ENCODE measurements around the gene SPATA33.
"Not testable (repeated sequence)": the region's sequence is repeated elsewhere in the genome, so short reads cannot be mapped to it uniquely, and the experiment has no call there.

The SPATA33 gene

DNA sequence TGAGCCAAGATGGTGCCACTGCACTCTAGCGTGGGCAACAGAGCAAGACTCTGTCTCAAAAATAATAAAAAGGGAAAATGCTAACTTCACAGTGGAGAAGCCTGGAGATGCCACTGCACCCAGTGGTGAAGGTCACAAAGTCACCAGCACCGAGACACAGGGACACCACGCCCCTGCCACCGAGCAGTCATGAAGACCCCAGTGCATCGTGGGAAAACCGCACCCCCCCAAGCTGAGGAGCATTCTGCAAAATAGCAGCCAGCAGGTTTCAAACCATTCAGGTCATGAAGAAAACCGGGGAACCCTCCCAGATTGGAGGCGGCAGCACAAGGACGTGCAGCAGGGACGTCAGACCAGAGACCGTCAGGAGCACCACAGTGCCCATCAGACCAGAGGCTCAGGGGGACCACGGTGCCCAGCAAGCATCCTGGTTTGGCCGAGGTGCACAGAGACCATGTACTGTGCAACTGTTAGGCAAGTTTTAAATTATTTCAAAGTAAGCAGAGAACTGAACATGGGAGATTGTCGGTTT is 13.8 kb upstream of the SPATA33 start:
- no peaks in the 10 kb centered on the region for H3K27me3 Mint-ChIP-seq
- peaks cover 13% of the 10 kb centered on the region for H3K4me1 Mint-ChIP-seq
- no peak overlapping the region for H3K4me3 Mint-ChIP-seq
- H3K27ac Mint-ChIP-seq, result no peak overlapping the region
- ATAC-seq, result no peak
- H3K36me3 Mint-ChIP-seq, result peaks cover 33% of the 10 kb centered on the region
- no peaks in the 10 kb centered on the region for H3K9me3 Mint-ChIP-seq

DNA sequence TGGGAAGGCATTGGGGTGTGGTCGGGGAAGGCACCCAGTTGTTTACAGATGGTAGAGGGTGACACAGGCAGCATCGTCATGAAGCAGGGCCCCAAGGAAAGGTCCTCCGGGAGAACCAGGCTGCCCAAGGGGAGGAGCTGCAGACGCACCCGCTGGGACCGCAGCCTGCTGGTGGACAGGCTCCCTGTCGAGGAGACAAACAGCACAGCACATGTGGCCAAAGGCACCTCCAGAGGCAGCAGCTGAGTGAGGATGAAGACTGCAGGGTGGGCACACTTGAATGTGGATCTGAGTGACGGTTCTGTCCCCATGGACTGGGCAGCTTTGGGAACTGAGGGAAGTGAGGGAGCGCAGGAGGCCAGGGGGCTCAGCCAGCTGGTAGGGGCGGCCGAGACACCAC is 12.5 kb upstream of the SPATA33 start:
- no peaks in the 10 kb centered on the region for H3K9me3 Mint-ChIP-seq
- H3K4me1 Mint-ChIP-seq, result peaks cover 12% of the 10 kb centered on the region
- no peak overlapping the region for H3K4me3 Mint-ChIP-seq
- H3K27me3 Mint-ChIP-seq, result no peaks in the 10 kb centered on the region
- no peak overlapping the region for H3K27ac Mint-ChIP-seq
- peaks cover 43% of the 10 kb centered on the region for H3K36me3 Mint-ChIP-seq
- no peak for ATAC-seq

DNA sequence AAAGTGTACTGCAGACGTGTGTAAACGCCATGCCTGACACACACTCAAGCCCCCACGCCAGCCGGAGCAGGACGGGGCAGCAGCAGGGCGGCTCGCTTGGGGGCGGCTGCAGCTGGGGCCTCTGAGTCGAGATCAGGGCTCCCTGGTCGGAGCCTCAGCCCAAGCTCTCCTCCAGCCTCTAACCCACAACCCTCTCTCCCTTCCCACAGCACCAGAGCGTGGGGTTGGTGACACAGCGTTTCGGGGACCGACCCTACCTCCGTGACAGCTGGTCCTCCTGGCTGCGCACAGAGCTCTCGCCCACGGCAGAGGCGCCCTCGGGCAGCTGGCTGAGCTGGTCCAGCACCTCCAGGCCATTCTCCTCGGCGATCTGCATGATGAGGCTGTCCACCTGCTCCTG is 11.4 kb upstream of the SPATA33 start:
- no peak for ATAC-seq
- H3K27me3 Mint-ChIP-seq, result no peaks in the 10 kb centered on the region
- no peaks in the 10 kb centered on the region for H3K9me3 Mint-ChIP-seq
- no peak overlapping the region for H3K4me3 Mint-ChIP-seq
- peaks cover 50% of the 10 kb centered on the region for H3K36me3 Mint-ChIP-seq
- H3K4me1 Mint-ChIP-seq, result peaks cover under 1% of the 10 kb centered on the region
- no peak overlapping the region for H3K27ac Mint-ChIP-seq

DNA sequence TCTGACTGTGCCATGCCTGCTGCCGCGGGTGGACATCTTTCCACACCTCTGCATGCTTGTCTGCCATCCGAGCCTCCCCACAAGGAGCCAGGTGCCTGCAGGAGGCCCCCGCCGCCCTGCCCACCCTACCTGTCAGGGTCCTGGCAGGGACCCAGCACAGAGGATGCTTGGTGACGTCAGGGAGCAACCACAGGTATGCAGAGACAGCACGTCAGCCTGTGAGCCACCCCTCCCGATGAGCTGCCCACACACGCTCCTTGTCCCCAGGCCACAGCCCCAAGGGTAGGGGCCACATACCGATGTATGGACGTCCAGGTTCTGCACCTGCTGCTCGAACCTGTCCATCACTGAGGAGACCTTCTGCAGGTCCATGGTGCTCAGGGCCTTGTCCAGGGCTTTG is 10.7 kb upstream of the SPATA33 start:
- no peak for ATAC-seq
- Mint-ChIP-seq H3K9me3 (no peaks in the 10 kb centered on the region), H3K36me3 (peaks cover 50% of the 10 kb centered on the region), H3K27ac (no peak overlapping the region), H3K4me1 (no peaks in the 10 kb centered on the region), H3K27me3 (no peaks in the 10 kb centered on the region), H3K4me3 (no peak overlapping the region)

DNA sequence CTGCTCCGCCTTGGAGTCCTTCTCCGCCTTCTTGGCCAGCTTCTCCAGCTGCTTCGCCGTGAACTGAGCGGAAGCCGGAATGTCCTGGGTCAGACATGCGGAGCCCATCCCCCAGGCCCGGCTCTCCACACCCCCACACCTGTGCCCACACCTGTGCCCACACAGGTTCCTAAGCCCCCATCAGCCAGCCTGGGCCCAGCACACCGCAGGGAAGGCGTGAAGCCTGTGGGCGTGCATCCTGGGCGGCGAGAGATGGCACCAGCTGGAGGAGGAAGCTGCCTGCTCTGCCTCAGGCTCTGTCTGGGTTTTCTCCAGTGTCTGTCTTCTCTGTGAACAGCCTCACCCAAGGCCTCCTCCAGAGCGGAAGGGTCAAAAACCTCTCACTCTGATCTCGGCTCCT is 6.1 kb upstream of the SPATA33 start:
- no peak for ATAC-seq
- Mint-ChIP-seq H3K27me3 (no peaks in the 10 kb centered on the region), H3K27ac (no peak overlapping the region), H3K36me3 (peaks cover 29% of the 10 kb centered on the region), H3K9me3 (no peaks in the 10 kb centered on the region), H3K4me3 (no peak overlapping the region), H3K4me1 (peaks cover 21% of the 10 kb centered on the region)

DNA sequence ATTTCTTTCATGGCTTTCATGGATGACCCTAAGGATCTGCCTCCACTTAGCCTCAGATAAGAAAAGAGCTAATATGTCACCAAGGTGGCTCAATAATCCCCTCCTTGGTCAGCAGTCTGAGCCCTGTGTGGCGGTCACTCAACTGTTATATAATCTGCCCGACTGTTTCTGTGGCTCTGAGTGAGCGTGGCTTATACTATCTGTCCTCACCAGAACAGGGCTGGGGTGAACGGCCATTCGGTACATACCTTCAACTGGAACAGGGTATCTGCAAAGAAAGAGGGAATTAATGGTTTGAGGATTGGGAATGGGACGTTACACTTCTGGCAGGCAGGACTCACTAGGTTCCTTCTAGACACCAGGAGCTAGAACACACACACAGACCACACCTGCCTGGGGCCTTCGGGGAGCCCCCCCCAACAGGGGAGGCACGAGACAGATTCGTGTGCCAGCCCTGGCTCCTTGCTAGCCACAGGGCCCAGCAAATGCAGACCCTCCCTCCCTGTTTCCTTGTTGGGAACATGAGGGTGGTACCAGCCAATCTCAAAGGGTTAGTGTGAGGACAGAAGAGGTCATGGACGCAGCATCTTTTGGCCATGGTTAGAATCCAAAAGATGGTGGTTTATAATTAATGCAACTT is 3.9 kb upstream of the SPATA33 start:
- H3K27ac Mint-ChIP-seq, result no peak overlapping the region
- no peaks in the 10 kb centered on the region for H3K9me3 Mint-ChIP-seq
- no peak overlapping the region for H3K4me3 Mint-ChIP-seq
- peaks cover 17% of the 10 kb centered on the region for H3K36me3 Mint-ChIP-seq
- no peaks in the 10 kb centered on the region for H3K27me3 Mint-ChIP-seq
- peaks cover 34% of the 10 kb centered on the region for H3K4me1 Mint-ChIP-seq
- no peak for ATAC-seq

DNA sequence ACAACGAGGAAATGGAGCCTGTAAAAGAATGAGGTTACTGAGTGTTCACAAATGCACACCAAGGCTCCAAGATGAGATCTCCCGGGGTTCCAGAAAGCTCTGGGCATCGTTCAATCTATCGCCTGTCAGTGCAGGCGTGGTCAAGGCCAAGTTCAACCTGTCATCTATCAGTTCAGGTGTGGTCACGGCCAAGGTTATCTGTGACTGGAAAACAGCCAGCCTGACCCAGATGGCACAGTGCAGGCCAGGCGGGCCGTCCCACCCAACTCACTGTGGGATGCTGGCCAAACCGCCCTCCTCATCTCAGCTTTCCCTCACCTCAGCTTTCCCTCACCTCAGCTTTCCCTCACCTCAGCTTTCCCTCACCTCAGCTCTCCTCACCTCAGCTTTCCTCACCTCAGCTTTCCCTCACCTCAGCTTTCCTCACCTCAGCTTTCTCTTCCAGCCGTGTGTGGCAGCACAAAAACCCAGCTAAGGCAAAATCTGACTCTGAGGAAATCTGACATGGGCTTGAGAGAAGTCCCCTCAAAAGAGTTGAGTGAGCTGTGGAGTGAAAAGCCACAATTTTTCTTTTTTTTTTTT is 2.5 kb upstream of the SPATA33 start:
- ATAC-seq, result no peak
- Mint-ChIP-seq H3K4me1 (peaks cover 36% of the 10 kb centered on the region), H3K9me3 (no peaks in the 10 kb centered on the region), H3K27me3 (no peaks in the 10 kb centered on the region), H3K36me3 (peaks cover 9% of the 10 kb centered on the region), H3K4me3 (no peak overlapping the region), H3K27ac (no peak overlapping the region)

DNA sequence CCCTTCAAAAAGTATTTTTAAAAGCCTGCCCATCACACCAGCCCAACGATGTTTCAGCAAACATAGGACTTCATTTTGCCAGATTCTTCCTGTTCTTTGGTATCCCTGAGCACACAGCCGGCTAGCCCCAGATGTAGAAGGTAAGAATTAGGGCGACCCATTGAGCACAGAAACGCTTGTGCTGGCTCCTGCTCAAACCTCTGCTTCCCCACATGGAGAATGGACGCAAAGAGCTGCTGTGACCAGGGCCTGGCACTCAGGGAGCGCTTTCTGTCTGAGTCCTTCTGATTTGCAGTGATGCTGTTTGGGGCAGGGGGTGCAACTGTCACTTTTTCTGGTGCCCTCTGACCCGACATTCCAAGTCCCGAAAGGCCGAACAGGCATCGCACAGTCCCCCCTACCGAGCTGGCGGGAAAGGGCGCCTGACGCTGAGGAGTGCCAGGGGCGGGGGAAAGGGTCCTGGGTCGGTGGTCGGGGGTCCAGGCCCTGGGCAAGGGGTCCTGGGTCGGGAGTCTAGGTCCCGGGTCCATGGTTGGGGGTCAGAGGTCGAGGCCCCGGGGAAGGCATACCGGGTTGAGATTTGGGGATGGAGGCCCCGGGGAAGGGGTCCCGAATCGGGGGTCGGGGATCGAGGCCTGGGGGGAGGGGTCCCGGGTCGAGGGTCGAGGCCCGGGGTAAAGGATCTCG is 1.1 kb upstream of the SPATA33 start:
- no peaks in the 10 kb centered on the region for H3K9me3 Mint-ChIP-seq
- no peaks in the 10 kb centered on the region for H3K27me3 Mint-ChIP-seq
- H3K36me3 Mint-ChIP-seq, result peaks cover 16% of the 10 kb centered on the region
- peak overlapping the region; percentile 91 for H3K27ac Mint-ChIP-seq
- peaks cover 36% of the 10 kb centered on the region for H3K4me1 Mint-ChIP-seq
- H3K4me3 Mint-ChIP-seq, result peak overlapping the region; percentile 94
- ATAC-seq, result peak; percentile 34

DNA sequence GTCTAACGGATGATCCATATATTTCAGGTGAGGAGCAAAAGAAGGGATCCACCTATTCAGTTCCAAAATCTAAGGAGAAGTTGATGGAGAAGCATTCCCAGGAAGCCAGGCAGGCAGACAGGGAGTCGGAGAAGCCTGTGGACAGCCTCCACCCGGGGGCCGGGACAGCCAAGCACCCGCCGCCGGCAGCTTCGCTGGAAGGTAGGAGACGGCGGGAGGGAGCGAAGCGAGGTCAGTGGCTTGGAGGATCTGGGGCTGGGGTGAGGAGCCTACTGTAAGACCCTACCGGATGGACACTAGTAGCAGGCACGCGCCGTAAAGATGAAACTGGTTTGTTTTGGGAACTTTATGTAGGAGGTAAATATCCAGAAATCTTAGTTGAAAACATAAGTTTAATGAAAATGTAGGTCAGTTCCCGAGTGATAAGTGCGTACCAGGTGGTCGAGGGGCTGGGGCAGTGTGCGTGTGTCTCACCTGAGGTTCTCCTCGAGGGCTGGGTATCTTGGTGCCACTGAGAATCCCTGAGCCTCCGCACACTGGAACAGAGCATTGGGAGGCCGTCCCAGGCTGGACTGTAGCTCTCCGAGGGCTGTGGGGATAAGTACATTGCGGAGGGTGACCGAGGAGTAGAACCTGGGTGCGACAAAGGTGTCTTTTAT is 714 bp downstream of the SPATA33 start:
- peaks cover 36% of the 10 kb centered on the region for H3K4me1 Mint-ChIP-seq
- peaks cover 34% of the 10 kb centered on the region for H3K36me3 Mint-ChIP-seq
- H3K27me3 Mint-ChIP-seq, result no peaks in the 10 kb centered on the region
- H3K4me3 Mint-ChIP-seq, result peak overlapping the region; percentile 94
- no peaks in the 10 kb centered on the region for H3K9me3 Mint-ChIP-seq
- H3K27ac Mint-ChIP-seq, result peak overlapping the region; percentile 91
- no peak for ATAC-seq

DNA sequence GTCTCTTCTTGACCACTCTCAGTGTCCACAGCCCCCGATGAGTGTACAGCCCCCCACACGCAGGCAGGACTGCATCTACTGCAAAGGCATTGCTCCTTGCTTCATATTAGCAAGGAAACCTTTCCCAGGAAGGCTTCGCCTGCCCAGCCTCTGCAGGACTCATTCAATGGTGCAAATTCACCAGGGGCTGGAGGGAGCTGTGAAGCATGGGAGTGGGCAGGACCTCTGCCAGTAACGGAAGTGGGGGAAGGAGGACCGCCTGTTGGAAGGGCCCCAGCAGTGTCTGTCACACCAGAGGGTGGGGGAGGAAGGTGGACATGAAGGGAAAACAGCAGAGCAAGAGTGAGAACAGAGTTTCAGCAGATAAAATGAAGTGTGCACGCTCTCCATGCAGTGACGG is 2.5 kb downstream of the SPATA33 start:
- H3K9me3 Mint-ChIP-seq, result no peaks in the 10 kb centered on the region
- no peak overlapping the region for H3K4me3 Mint-ChIP-seq
- peaks cover 44% of the 10 kb centered on the region for H3K36me3 Mint-ChIP-seq
- ATAC-seq, result no peak
- H3K27me3 Mint-ChIP-seq, result no peaks in the 10 kb centered on the region
- H3K4me1 Mint-ChIP-seq, result peaks cover 30% of the 10 kb centered on the region
- H3K27ac Mint-ChIP-seq, result no peak overlapping the region

DNA sequence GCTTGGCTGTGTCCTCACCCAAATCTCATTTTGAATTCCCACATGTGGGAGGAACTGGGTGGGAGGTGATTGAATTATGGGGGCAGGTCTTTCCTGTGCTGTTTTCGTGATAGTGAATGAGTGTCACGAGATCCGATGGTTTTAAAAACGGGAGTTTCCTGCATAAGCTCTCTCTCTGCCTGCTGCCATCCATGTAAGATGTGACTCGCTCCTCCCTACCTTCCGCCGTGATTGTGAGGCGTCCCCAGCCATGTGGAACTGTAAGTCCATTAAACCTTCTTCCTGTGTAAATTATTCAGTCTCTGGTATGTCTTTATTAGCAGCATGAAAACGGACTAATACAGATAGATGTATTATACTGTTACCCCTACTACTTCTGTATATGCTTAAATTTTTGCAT is 3.6 kb downstream of the SPATA33 start:
- Mint-ChIP-seq H3K4me1 (peaks cover 19% of the 10 kb centered on the region), H3K36me3 (peaks cover 46% of the 10 kb centered on the region), H3K27ac (no peak overlapping the region), H3K4me3 (no peak overlapping the region), H3K27me3 (no peaks in the 10 kb centered on the region), H3K9me3 (peaks cover under 1% of the 10 kb centered on the region)
- ATAC-seq, result no peak

DNA sequence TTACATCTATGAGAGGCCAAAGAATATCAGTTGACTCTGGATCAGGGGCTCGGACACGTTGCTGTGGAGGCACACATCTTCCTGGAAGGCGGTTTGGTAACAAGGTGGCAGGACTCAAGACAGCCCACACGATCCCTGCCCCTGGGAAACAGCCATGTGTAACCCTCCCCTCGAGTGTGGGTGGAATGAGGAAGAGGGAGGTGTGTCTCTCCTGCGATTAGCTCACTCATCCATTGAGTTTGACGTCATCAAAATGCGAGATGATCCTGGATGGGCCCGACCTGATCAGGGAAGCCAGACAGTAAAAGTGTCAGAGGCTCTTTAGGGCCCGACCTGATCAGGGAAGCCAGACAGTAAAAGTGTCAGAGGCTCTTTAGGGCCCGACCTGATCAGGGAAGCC is 6.6 kb downstream of the SPATA33 start:
- H3K27ac Mint-ChIP-seq, ATAC-seq, H3K9me3 Mint-ChIP-seq, H3K27me3 Mint-ChIP-seq, H3K4me3 Mint-ChIP-seq, H3K4me1 Mint-ChIP-seq: not testable (repeated sequence)
- peaks cover 52% of the 10 kb centered on the region for H3K36me3 Mint-ChIP-seq

DNA sequence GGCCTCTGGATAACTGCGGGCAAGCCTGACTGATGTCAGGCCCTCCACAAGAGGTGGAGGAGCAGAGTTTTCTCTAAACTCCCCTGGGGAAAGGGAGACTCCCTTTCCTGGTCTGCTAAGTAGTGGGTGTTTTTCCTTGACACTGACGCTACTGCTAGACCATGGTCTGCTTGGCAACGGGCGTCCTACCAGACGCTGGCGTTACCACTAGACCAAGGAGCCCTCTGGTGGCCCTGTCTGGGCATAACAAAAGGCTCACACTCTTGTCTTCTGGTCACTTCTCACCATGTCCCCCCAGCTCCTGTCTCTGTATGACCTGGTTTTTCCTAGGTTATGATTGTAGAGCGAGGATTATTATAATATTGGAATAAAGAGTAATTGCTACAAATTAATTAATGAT is 9.4 kb downstream of the SPATA33 start:
- not testable (repeated sequence) for H3K9me3 Mint-ChIP-seq, H3K27ac Mint-ChIP-seq, H3K4me3 Mint-ChIP-seq, ATAC-seq, H3K27me3 Mint-ChIP-seq, H3K4me1 Mint-ChIP-seq
- H3K36me3 Mint-ChIP-seq, result peaks cover 32% of the 10 kb centered on the region

DNA sequence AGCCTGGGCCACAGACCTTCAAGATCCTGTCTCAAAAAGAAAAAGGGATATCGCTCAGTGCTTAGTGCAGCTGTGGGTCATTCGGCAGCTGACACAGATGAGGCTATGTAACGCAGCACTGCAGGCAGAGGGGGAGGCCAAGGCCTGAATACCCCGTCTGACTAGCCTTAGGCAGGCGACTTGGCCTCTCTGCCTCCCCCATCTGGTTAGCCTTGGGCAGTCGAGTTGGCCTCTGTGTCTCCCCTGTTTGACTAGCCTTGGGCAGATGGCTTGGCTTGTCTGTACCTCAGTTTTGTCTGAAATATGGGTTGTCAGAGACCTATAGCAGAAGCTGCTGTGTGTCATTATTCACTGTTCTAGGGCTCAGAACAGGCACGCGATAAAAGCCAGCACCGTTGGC is 10.0 kb downstream of the SPATA33 start:
- Mint-ChIP-seq H3K36me3 (peaks cover 25% of the 10 kb centered on the region), H3K4me1 (no peaks in the 10 kb centered on the region), H3K9me3 (peaks cover 7% of the 10 kb centered on the region), H3K27ac (no peak overlapping the region), H3K27me3 (no peaks in the 10 kb centered on the region), H3K4me3 (no peak overlapping the region)
- no peak for ATAC-seq

DNA sequence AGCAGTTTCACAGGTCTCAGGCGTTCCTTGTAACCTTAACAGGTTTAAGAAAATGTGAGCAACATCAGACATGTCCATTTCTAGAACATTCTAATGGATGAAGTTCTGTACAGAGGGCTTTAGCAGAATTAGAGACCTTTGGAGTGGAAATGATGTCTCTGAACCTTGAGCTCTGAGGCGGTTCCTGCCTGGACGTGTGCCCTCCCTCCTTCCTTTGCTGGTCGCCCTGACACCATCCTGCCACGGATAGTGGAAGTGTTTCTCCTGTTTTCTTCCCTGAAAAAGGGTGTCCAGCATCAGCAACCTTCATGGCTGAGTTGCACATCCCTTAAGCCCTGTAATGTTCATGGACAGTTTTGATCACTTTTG is 11.1 kb downstream of the SPATA33 start:
- H3K4me3 Mint-ChIP-seq, result no peak overlapping the region
- H3K36me3 Mint-ChIP-seq, result peaks cover 14% of the 10 kb centered on the region
- peaks cover 7% of the 10 kb centered on the region for H3K9me3 Mint-ChIP-seq
- no peaks in the 10 kb centered on the region for H3K4me1 Mint-ChIP-seq
- no peaks in the 10 kb centered on the region for H3K27me3 Mint-ChIP-seq
- H3K27ac Mint-ChIP-seq, result no peak overlapping the region
- no peak for ATAC-seq

All from stimulated activated memory B cell treated with anti-CD40 and anti-IgM and Interleukin-4, amounts not matched to agents 10 μg/mL and 1 μg/mL and 100 μg/mL, for 72 hours (primary cell).